Natural killer cell (primary cell): ENCODE data around the gene SH3TC1. TPM values are rescaled to one million over a fixed set of nuclear protein-coding genes. Genes with fewer than 3 reads are reported as not detected.

Source experiments
- ATAC-seq, 3 donors: fragments of 150-1000 bp in 2 of 3; fragments of 200-7000 bp in 1 of 3; cut with Tn5 transposase; 1 replicate in 1 of 3; 2 replicates in 2 of 3; pipeline ENCODE4 v1.10.0; 2021; ENCODE audit warnings: mild to moderate bottlenecking in 2 of 3, moderate library complexity in 2 of 3
- DNase-seq, 2 donors: peaks; one replicate each; pipeline versions ENCODE4 v3.0.0 to v3.0.0-alpha.2; 2013 to 2021; ENCODE audit warnings: mixed read lengths in 1 of 2
- H3K27ac ChIP-seq: one replicate; pipeline ENCODE4 v1.5.1; 2013; ENCODE audit warnings: mild to moderate bottlenecking, low read length
- H3K27me3 ChIP-seq: one replicate; pipeline ENCODE4 v1.6.1; 2013; ENCODE audit warnings: low read length; ENCODE audit not compliant: control insufficient read depth, insufficient read depth
- H3K36me3 ChIP-seq: one replicate; pipeline ENCODE4 v1.6.1; 2013; ENCODE audit warnings: low read length; ENCODE audit not compliant: control insufficient read depth, insufficient read depth
- H3K4me1 ChIP-seq: one replicate; pipeline ENCODE4 v1.6.1; 2013; ENCODE audit warnings: low read length; ENCODE audit not compliant: control insufficient read depth, insufficient read depth
- H3K4me3 ChIP-seq: one replicate; pipeline ENCODE4 v1.5.1; 2013; ENCODE audit warnings: low read length
- H3K9me3 ChIP-seq: one replicate; pipeline ENCODE4 v1.6.1; 2013; ENCODE audit warnings: low read length; ENCODE audit not compliant: control insufficient read depth, insufficient read depth
- H3K27ac Mint-ChIP-seq, 2 donors: one replicate each; pipeline ENCODE4 v1.8.0; 2022; ENCODE audit warnings: mild to moderate bottlenecking in 2 of 2, mixed read lengths in 2 of 2, moderate library complexity in 1 of 2
- H3K27me3 Mint-ChIP-seq, 2 donors: one replicate each; pipeline ENCODE4 v1.8.0; 2022; ENCODE audit warnings: low read depth in 2 of 2, mixed read lengths in 2 of 2
- H3K36me3 Mint-ChIP-seq: one replicate; pipeline ENCODE4 v1.8.0; 2022; ENCODE audit warnings: mixed read lengths
- H3K4me1 Mint-ChIP-seq, 2 donors: one replicate each; pipeline ENCODE4 v1.8.0; 2022; ENCODE audit warnings: mixed read lengths in 2 of 2
- H3K4me3 Mint-ChIP-seq: one replicate; pipeline ENCODE4 v1.8.0; 2022; ENCODE audit warnings: mild to moderate bottlenecking, moderate library complexity, mixed read lengths
- H3K9me3 Mint-ChIP-seq, 2 donors: one replicate each; pipeline ENCODE4 v1.8.0; 2022; ENCODE audit warnings: mixed read lengths in 2 of 2
- WGBS: methylation state at CpG from one replicate; pipeline ENCODE4 v1.1.7; 2013; ENCODE audit warnings: missing lambda C conversion rate; ENCODE audit not compliant: insufficient coverage; 5-methylcytosine and 5-hydroxymethylcytosine counted together
- intact Hi-C: fragments of 100-400 bp; cut with micrococcal nuclease; formaldehyde crosslinking; loops from one replicate; pipeline ENCODE4 v1.14.2; 2022
- total RNA-seq, 4 donors: library from RNA; stranded (reverse); fragments of 120-200 nt in 1 of 4; gene quantifications; one replicate each; pipeline versions ENCODE4 v1.2.3 to v1.2.4, GENCODE V29; 2013 to 2022
- TF ChIP-seq, protein P1 (sequence below): fragments of 200-600 bp; IDR thresholded peaks from one replicate; pipeline ENCODE4 v1.8.0; 2022; ENCODE audit warnings: antibody characterized with exemption

Gene SH3TC1
- total RNA-seq, 3 donors from 2014 or later (not counting 1 experiment from before 2014, with no cell fraction given) = 50.1 to 61.7 (median 54.9) TPM

DNA sequence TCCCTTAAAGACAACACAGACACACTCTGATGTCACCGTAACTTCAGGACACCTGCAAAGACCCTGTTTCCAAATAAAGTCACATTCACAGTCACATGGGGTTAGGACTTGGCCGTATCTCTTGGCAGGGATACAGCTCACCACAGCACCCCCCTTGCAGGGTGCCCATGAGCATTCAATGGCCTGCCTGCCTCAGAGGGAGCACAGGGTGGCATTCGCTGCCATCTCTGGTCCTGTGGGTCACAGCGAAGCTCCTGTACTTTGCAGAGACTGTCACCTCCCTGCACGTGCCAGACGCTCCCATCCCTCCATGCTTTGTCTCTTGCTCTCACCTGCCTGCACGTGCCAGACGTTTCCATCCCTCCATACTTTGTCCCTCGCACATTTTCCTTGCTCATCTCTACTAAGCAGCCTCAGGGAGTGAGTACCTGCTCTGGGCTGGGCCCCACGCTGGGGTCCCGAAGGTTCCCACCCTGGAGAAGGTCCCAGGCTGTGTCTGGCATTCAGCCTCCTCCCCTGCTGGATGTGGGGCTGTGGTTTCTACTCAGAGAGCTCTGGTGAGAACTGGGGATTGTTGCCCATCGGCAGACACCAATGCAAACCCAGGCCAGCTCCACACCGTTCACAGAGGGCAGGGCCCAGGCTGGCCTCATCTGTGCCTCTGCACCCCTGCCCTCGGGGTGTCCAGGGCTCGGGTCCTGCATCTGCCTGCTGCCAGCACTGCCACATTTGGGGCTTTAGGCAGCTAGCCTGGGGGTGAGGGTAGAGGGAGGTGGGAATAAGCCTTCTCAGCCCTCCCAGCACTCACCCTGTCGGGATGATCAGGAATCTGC is 86.3 kb downstream of the SH3TC1 start:
- intact Hi-C loops = no loop called here
- Histone ChIP-seq H3K27ac (no peak overlapping the region), H3K36me3 (no peaks in the 10 kb centered on the region), H3K4me3 (no peak overlapping the region), H3K27me3 (no peaks in the 10 kb centered on the region), H3K4me1 (no peaks in the 10 kb centered on the region), H3K9me3 (no peaks in the 10 kb centered on the region)
- Mint-ChIP-seq H3K36me3 (no peaks in the 10 kb centered on the region), H3K27me3 (no peaks in the 10 kb centered on the region), H3K4me3 (no peak overlapping the region), H3K27ac (no peak overlapping the region), H3K9me3 (no peaks in the 10 kb centered on the region), H3K4me1 (no peaks in the 10 kb centered on the region)
- 75% methylated on average over 16 of the region's 16 CpGs for WGBS
- TF ChIP-seq, protein P1, sequence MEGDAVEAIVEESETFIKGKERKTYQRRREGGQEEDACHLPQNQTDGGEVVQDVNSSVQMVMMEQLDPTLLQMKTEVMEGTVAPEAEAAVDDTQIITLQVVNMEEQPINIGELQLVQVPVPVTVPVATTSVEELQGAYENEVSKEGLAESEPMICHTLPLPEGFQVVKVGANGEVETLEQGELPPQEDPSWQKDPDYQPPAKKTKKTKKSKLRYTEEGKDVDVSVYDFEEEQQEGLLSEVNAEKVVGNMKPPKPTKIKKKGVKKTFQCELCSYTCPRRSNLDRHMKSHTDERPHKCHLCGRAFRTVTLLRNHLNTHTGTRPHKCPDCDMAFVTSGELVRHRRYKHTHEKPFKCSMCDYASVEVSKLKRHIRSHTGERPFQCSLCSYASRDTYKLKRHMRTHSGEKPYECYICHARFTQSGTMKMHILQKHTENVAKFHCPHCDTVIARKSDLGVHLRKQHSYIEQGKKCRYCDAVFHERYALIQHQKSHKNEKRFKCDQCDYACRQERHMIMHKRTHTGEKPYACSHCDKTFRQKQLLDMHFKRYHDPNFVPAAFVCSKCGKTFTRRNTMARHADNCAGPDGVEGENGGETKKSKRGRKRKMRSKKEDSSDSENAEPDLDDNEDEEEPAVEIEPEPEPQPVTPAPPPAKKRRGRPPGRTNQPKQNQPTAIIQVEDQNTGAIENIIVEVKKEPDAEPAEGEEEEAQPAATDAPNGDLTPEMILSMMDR = no peak
- DNase-seq = no peak
- no peak for ATAC-seq

DNA sequence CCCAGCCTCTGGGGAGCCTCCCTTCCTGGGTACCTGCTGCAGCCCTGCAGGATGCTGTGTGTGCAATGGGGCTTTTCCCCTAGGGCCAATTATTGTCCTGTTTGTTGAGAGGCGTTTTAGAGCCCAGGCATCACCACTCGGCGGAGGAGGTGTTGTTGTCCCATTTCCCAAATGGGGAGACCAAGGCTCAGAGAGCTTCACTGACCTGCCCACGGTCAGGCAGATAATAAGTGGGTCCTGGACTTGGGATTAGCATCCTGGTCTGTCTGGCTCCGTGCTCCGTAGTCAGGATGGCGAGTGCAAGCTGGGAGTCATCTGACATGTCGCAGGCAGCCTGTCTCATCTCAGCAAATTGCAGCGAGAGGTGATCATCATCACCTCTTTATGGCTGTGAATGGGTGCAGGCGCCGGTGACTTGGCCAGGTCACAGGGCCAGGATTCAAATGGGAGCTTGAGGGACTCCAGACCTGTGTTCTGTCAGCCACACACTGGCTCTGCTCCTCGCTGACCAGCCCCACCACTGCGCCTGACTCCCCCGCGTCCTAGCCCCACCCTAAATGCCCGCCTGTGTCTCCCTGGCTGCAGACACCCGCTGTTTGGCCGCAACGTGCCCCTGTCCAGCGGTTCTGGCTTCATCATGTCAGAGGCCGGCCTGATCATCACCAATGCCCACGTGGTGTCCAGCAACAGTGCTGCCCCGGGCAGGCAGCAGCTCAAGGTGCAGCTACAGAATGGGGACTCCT is 87.1 kb downstream of the SH3TC1 start:
- Mint-ChIP-seq H3K4me1 (no peaks in the 10 kb centered on the region), H3K27ac (no peak overlapping the region), H3K27me3 (no peaks in the 10 kb centered on the region), H3K36me3 (no peaks in the 10 kb centered on the region), H3K9me3 (no peaks in the 10 kb centered on the region), H3K4me3 (no peak overlapping the region)
- H3K27me3 ChIP-seq = no peaks in the 10 kb centered on the region
- intact Hi-C loops = no loop called here
- ATAC-seq = no peak
- H3K27ac ChIP-seq = no peak overlapping the region
- no peak overlapping the region for H3K4me3 ChIP-seq
- no peaks in the 10 kb centered on the region for H3K4me1 ChIP-seq
- TF ChIP-seq, protein P1 = no peak
- no peak for DNase-seq
- no peaks in the 10 kb centered on the region for H3K9me3 ChIP-seq
- 91% methylated on average over 23 of the region's 23 CpGs for WGBS
- H3K36me3 ChIP-seq = no peaks in the 10 kb centered on the region

GRCh38 chr4:8286719-8287342 is 87.7 kb downstream of the SH3TC1 start:
- H3K4me1 Mint-ChIP-seq = no peaks in the 10 kb centered on the region
- Histone ChIP-seq H3K4me3 (no peak overlapping the region), H3K27me3 (no peaks in the 10 kb centered on the region), H3K36me3 (no peaks in the 10 kb centered on the region), H3K4me1 (no peaks in the 10 kb centered on the region), H3K27ac (no peak overlapping the region), H3K9me3 (no peaks in the 10 kb centered on the region)
- ATAC-seq (no peak), DNase-seq (no peak)
- WGBS = 89% methylated on average over 15 of the region's 15 CpGs
- H3K9me3 Mint-ChIP-seq = no peaks in the 10 kb centered on the region
- no peak overlapping the region for H3K4me3 Mint-ChIP-seq
- H3K36me3 Mint-ChIP-seq = no peaks in the 10 kb centered on the region
- no peak overlapping the region for H3K27ac Mint-ChIP-seq
- no peaks in the 10 kb centered on the region for H3K27me3 Mint-ChIP-seq
- intact Hi-C loops = no loop called here
- TF ChIP-seq, protein P1 = no peak
